ES-I3 (cell line): Measurements from ENCODE around the gene OR2W3.

Experiments used
- H3K36me3 ChIP-seq: 2 replicates; pipeline ENCODE4 v1.6.1; 2013; ENCODE audit warnings: mild to moderate bottlenecking, low read length, control low read depth, moderate library complexity; ENCODE audit not compliant: insufficient read depth
- H3K4me1 ChIP-seq: 2 replicates; pipeline ENCODE4 v1.6.1; 2013; ENCODE audit warnings: mild to moderate bottlenecking, control low read depth, low read length; ENCODE audit not compliant: insufficient read depth
- H3K9ac ChIP-seq: 2 replicates; pipeline ENCODE4 v1.6.1; 2013; ENCODE audit warnings: low read depth, mild to moderate bottlenecking, low read length, moderate library complexity
- H3K9me3 ChIP-seq: 2 replicates; pipeline ENCODE4 v1.6.1; 2013; ENCODE audit warnings: mild to moderate bottlenecking, low read length, moderate library complexity; ENCODE audit not compliant: control insufficient read depth, insufficient read depth

OR2W3 gene

GRCh38 chr1:247942624-247943023, 47.2 kb downstream of the OR2W3 start:
- no peak overlapping the region for H3K9ac ChIP-seq
- no peaks in the 10 kb centered on the region for H3K4me1 ChIP-seq
- no peaks in the 10 kb centered on the region for H3K36me3 ChIP-seq
- H3K9me3 ChIP-seq: no peaks in the 10 kb centered on the region
